Measurements from ENCODE around the gene ARF5. TPM values are rescaled to one million over a fixed set of nuclear protein-coding genes. Genes with fewer than 3 reads are reported as not detected.

The ARF5 gene
- total RNA-seq, 4 donors from 2014 or later: 187 to 270 (median 237) TPM

DNA sequence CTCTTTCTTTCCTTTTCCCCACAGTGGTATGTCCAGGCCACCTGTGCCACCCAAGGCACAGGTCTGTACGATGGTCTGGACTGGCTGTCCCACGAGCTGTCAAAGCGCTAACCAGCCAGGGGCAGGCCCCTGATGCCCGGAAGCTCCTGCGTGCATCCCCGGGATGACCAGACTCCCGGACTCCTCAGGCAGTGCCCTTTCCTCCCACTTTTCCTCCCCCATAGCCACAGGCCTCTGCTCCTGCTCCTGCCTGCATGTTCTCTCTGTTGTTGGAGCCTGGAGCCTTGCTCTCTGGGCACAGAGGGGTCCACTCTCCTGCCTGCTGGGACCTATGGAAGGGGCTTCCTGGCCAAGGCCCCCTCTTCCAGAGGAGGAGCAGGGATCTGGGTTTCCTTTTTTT is 3.0 kb downstream of the ARF5 start:
- 93 to 99% methylated on average over 7 of the region's 7 CpGs for WGBS, 2 donors
- H3K4me3 ChIP-seq (ENCODE audit: low read depth, poor library complexity, severe bottlenecking): no peak overlapping the region
- no peak for DNase-seq (ENCODE audit: low spot score in 2 of 2)
- intact Hi-C loops (cut with DNase I; ENCODE audit: low total_unique reads): no loop called here
- TF ChIP-seq, protein P1, sequence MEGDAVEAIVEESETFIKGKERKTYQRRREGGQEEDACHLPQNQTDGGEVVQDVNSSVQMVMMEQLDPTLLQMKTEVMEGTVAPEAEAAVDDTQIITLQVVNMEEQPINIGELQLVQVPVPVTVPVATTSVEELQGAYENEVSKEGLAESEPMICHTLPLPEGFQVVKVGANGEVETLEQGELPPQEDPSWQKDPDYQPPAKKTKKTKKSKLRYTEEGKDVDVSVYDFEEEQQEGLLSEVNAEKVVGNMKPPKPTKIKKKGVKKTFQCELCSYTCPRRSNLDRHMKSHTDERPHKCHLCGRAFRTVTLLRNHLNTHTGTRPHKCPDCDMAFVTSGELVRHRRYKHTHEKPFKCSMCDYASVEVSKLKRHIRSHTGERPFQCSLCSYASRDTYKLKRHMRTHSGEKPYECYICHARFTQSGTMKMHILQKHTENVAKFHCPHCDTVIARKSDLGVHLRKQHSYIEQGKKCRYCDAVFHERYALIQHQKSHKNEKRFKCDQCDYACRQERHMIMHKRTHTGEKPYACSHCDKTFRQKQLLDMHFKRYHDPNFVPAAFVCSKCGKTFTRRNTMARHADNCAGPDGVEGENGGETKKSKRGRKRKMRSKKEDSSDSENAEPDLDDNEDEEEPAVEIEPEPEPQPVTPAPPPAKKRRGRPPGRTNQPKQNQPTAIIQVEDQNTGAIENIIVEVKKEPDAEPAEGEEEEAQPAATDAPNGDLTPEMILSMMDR (IDR thresholded peaks at IDR 0.05): no peak

DNA sequence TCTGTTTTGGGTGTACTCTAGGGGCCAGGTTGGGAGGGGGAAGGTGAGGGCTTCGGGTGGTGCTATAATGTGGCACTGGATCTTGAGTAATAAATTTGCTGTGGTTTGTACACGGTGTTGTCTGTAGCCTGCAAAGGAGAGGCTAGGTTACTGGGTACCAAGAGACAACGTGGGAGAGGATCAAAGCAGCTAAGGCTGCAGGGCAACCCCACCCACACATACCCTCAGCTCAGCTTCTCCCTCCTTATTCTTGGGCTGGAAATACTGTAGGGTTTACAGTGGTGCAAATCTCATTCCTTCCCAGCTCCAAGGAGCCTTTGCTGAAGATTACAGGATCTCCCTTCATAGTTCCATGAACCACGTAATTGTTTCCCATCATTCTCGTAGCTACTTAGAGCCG is 3.4 kb downstream of the ARF5 start:
- TF ChIP-seq, protein P1 (IDR thresholded peaks at IDR 0.05): no peak
- TF ChIP-seq POLR2A (IDR thresholded peaks at IDR 0.05): no peak
- no peak overlapping the region for H3K4me3 ChIP-seq (ENCODE audit: low read depth, poor library complexity, severe bottlenecking)
- WGBS, 2 donors: 79 to 80% methylated on average over 6 of the region's 6 CpGs

DNA sequence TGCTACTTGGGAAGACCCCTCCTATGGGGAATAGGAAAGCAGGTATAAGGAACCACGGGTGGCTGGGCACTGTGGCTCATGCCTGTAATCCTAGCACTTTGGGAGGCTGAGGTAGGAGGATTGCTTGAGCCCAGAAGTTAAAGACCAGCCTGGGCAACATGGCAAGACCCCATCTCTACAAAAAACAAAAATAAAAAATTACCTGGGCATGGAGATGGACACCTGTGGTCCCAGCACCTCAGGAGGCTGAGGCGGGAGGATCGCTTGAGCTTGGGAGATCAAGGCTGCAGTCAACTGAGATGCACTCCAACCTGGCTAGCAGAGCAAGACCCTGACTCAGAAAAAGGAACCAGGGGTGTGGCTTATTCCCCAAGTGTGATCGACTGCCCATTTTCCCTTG is 4.3 kb downstream of the ARF5 start:
- DNase-seq (ENCODE audit: low spot score in 2 of 2): no peak
- intact Hi-C loops (cut with DNase I; ENCODE audit: low total_unique reads): no loop called here
- TF ChIP-seq, protein P1 (IDR thresholded peaks at IDR 0.05): no peak
- no peak for TF ChIP-seq POLR2A (IDR thresholded peaks at IDR 0.05)
- no peak overlapping the region for H3K4me3 ChIP-seq (ENCODE audit: low read depth, poor library complexity, severe bottlenecking)
- 69 to 77% methylated on average over 4 of the region's 4 CpGs for WGBS, 2 donors

More for the DNA sequence above, 3.4 kb downstream of the ARF5 start:
- no peak for DNase-seq (ENCODE audit: low spot score in 2 of 2)
- intact Hi-C loops (cut with DNase I; ENCODE audit: low total_unique reads): no loop called here

DNA sequence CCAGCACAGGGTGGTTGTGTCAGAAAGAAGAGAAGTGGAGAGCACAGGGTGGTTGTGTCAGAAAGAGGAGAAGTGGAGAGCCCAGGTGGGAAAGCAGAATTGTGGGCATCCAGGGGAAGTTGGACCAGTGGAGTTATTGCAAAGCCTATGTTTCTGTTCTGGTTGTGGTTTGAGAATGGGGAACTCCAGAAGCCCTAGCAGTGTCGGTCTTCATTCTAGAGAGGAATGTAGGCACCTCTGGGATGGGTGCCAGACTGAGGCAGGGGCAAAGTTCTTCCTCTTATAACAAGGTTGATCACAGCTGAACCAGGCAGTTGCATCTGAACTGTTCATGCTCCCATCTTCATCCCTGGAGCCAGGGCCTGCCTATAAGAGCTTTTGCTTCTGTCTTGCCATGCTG is 6.3 kb downstream of the ARF5 start:
- intact Hi-C loops (cut with DNase I; ENCODE audit: low total_unique reads): no loop called here
- TF ChIP-seq POLR2A (IDR thresholded peaks at IDR 0.05): no peak
- TF ChIP-seq, protein P1 (IDR thresholded peaks at IDR 0.05): no peak
- peak in 1 of 2 donors; percentile 13 for DNase-seq (ENCODE audit: low spot score in 2 of 2)
- H3K4me3 ChIP-seq (ENCODE audit: low read depth, poor library complexity, severe bottlenecking): no peak overlapping the region
- 60 to 82% methylated on average over 1 of the region's 1 CpG for WGBS, 2 donors

DNA sequence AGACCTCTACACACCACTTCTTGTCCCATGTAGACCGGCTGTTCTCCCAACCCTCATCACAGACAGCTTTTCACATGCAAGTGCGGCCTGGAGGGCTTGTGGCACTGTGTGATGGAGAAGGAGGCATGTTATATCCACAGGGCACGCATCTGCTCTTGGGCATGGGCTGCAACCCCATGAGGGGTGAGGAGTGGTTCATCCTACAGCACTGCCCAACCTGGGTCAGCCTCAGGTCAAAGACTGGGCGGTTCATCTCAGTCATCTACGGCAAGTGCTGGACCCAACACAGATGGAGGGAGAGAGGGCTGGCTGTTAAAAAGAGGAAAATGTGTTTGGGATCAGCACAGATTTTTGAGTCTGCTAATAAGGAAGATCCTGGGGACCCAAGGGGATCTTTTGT is 7.5 kb downstream of the ARF5 start:
- no peak overlapping the region for H3K4me3 ChIP-seq (ENCODE audit: low read depth, poor library complexity, severe bottlenecking)
- intact Hi-C loops (cut with DNase I; ENCODE audit: low total_unique reads): no loop called here
- DNase-seq (ENCODE audit: low spot score in 2 of 2): peak in 1 of 2 donors; percentile 67
- WGBS, 2 donors: 91 to 92% methylated on average over 5 of the region's 5 CpGs
- TF ChIP-seq, protein P1 (IDR thresholded peaks at IDR 0.05): no peak
- no peak for TF ChIP-seq POLR2A (IDR thresholded peaks at IDR 0.05)

DNA sequence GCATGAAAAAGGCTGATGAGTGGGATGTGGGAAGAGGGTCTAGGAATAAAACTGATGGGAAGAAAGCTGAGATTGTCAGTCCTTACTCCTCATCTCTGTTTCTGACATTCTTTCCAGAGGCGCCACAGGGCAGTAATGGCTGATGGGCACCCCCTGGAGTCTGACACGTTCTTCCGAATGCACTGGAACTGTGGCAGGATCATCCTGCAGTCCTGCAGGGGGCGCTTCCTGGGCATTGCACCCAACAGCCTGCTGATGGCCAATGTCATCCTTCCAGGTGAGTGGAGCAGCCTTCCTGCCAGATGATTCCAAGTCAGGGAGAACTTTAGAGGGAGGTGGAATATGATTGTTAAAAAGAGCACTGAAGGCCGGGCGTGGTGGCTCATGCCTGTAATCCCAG is 10.1 kb downstream of the ARF5 start:
- no peak for DNase-seq (ENCODE audit: low spot score in 2 of 2)
- TF ChIP-seq, protein P1 (IDR thresholded peaks at IDR 0.05): no peak
- TF ChIP-seq POLR2A (IDR thresholded peaks at IDR 0.05): no peak
- intact Hi-C loops (cut with DNase I; ENCODE audit: low total_unique reads): no loop called here
- WGBS, 2 donors: 66 to 68% methylated on average over 6 of the region's 6 CpGs
- no peak overlapping the region for H3K4me3 ChIP-seq (ENCODE audit: low read depth, poor library complexity, severe bottlenecking)
